Activated T-cell treated with anti-CD3 and anti-CD28 coated beads for 4 hours (primary cell): ENCODE results near the gene TSPAN4.

Experiments
- DNase-seq: peaks from one replicate; pipeline ENCODE4 v3.0.0-alpha.2; 2020

Gene TSPAN4

GRCh38 chr11:824942-825341, 17.7 kb upstream of the TSPAN4 start:
- no peak for DNase-seq

- no peak for DNase-seq
Observed at GRCh38 chr11:825366-826226, 17.1 kb upstream of the TSPAN4 start.

DNA sequence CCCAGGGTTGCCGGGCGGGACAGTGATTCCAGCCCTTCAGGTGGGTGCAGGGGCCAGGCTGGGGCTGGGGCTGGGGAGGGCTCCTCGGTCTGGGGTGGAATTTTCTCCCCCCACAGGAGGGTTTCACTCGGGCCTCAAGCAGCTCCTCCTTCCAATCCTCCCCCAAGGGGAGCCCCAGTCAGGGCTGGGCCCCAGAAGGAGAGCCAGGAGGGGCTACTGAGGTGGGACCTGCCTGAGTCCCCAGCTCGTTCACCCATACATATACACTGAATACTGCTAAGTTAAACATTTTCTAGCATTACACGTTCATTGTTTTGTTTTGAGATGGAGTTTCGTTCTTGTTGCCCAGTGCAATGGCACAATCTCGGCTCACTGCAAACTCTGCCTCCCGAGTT, 16.4 kb upstream of the TSPAN4 start:
- no peak for DNase-seq

DNA sequence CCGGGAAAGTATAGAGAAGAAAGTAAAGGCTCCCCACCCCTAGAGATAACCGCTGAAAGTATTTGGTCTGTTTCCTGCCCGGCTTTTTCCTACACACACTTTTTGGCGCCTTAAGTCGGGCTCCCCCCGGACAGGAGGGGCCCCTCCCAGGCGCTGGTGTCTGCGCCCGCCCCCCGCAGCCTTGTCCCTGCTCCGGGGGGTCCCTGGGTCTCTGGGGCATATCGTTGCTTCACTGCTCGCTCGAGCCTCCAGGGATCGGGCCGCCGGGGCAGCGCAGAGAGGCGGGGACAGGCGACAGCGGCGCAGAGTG, 15.9 kb upstream of the TSPAN4 start:
- no peak for DNase-seq

DNA sequence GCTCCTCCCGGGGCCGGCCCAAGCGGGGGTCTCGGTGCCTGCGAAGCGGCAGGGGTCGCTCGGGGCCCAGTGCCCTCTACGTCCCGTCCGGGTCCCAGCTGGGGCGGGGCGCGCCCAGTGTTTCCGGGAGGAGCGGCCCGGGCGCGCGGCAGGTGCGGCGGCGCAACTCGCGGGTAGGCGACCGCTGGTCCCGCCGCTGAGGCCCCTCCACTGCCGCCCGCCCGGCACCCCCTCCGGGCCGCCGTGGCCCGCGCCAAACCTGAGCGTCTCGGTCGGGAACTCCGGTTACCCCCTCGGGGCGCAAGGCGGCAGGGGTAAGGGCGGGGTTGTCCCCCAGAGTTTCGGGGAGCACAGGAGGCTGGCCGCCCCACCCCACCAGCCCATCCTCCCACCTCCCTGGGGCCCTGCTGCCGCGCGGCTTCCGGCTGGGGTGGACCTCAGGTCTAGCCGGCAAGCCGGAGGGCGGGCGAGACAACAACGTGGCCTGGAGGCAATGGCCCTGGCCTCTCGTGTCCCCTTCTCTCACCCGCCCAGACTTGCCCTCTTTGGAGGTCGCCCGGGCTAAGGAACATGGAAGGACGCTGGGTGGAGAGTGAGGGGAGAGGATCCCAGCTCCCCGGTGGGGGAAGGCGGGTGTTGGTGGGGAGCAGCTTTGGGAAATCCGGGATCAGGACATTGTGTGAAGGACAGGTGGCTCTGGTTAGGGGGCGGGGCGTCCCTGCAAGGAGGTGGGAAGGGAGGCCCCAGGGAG, 15.3 kb upstream of the TSPAN4 start:
- DNase-seq: no peak

DNA sequence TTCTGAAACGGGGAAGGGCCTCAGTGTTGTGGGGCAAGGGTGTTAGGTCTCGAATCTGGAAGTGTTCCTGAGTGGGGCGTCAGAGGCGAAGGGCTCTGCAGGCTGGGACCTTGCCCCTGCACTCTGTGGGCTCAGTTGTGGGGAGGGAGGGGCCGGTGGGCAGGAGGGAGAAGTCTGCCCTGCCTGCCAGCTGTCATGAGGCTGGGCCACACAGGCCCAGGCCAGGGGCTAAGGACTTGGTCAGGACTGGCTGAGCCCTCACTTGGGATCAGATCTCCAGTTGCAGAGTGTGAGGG, 14.8 kb upstream of the TSPAN4 start, which contains the start of gene CRACR2B:
TSS of gene CRACR2B (plus strand) at position 23 of the 296 bp plus-strand sequence. CDS start 689 bp downstream, outside the sequence.
- no peak for DNase-seq

DNA sequence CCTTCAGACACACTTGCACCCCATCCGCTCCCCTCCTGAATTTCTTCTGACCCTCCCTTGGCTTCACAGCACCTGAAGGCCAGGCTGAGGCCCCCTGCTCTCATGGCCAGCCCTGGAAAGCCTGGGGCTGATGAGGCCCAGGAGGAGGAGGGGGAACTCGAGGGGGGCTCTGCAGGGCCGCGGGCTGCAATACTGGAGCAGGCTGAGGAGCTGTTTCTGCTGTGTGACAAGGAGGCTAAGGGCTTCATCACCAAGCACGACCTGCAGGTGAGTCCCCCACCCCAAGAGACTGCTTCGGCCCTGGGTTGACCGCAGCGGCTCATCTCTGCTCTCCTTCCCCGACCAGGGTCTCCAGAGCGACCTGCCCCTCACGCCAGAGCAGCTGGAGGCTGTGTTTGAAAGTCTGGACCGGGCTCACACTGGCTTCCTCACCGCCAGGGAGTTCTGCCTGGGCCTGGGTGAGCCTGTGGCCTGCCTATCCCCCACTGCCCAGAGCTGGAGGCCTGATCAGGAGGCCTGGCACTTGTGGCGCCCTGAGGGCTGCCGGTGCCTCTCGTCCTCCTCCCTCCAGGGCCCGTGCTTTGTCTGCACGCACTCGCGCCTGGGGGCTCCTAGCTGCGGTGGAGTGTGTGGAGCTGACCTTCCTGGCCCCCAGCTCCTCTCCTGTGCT, 14.0 kb upstream of the TSPAN4 start:
- no peak for DNase-seq

GRCh38 chr11:829176-829846, 13.3 kb upstream of the TSPAN4 start:
- no peak for DNase-seq

DNA sequence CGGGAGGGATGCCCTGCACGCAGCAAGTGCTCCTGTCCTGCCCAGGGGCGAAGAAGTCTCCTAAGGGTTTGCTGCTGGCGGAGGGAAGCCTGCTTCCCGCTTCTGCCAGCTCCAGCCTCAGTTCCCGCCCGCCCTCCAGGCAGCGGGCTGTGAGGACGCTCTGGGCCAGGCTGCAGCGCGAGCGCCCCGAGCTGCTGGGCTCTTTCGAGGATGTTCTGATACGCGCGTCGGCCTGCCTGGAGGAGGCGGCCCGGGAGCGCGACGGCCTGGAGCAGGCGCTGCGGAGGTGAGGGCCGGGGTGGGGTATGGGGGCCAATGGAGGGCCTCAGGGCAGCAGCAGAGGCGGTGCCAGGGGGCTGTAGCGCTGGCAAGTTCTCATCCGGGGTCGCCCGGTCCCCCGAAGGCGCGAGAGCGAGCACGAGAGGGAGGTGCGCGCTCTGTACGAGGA, 12.8 kb upstream of the TSPAN4 start:
- DNase-seq: no peak

DNA sequence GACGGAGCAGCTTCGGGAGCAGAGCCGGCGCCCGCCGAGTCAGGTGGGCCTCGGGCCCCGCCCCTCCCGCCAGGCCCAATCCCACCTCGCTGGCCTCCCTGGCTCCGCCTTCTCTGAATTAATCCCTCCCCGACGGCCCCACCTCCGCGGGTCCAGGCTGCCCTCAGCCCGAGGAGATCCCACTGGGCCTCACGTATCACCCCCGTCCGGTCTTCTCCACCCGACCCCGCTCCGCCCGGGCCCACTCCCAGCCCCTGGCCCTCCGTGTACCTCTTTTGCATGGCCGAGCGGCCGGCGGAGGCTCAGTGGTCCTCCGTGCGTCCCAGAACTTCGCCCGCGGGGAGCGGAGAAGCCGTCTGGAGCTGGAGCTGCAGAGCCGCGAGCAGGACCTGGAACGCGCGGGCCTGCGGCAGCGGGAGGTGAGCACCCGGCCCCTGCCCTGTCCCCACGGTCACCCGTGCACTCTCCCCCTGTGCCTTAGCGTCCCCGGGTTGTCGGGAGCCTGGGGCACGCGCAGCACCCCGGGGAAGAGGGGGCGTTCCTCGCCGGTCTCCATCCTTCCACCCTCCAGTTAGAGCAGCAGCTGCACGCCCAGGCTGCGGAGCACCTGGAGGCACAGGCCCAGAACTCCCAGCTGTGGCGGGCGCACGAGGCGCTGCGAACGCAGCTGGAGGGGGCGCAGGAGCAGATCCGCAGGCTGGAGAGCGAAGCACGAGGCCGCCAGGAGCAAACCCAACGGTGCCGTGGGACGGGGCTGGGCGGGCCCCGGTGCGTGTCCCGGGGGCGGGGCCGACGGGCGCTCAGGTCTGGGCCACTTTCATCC, 12.1 kb upstream of the TSPAN4 start:
- DNase-seq: no peak

DNA sequence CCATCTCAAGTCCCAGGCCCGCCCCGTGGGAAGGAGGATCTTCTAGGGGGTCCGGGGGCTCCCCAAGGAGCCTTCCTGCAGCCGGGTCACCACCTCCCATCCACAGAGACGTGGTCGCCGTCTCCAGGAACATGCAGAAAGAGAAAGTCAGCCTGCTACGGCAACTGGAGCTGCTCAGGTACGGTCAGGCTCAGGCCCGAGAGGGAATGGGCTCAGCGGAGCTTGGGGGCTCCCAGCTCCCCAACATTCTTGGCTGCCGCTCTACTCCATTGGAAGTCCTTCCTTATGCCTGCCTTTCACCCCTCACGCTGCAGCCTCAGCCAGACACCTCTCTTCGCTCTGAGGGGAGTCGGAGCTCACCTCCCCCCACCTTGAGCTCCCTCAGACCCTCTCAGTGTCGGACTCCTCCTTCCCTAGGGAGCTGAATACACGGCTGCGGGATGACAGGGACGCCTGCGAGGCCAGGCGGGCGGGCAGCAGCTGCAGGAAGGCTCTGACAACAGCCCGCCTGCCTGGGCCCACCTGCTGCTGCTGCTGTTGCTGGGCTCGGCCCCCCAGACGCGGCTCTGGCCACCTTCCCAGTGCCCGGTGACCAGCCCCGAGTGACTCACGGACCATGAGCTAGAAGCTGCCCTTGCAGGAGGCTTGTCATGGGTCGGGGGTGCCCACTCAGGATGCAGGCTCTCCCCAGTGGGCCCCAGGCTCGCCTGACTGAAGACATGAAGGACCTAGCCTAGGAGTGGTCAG, 11.4 kb upstream of the TSPAN4 start:
- no peak for DNase-seq

GRCh38 chr11:831961-832528, 10.6 kb upstream of the TSPAN4 start:
- DNase-seq: no peak

GRCh38 chr11:832529-833113, 10.0 kb upstream of the TSPAN4 start, which contains the start of gene CD151:
CD151 (plus strand) TSS chr11:832952; CDS start chr11:836070, 3,118 bp downstream.
- DNase-seq: no peak

DNA sequence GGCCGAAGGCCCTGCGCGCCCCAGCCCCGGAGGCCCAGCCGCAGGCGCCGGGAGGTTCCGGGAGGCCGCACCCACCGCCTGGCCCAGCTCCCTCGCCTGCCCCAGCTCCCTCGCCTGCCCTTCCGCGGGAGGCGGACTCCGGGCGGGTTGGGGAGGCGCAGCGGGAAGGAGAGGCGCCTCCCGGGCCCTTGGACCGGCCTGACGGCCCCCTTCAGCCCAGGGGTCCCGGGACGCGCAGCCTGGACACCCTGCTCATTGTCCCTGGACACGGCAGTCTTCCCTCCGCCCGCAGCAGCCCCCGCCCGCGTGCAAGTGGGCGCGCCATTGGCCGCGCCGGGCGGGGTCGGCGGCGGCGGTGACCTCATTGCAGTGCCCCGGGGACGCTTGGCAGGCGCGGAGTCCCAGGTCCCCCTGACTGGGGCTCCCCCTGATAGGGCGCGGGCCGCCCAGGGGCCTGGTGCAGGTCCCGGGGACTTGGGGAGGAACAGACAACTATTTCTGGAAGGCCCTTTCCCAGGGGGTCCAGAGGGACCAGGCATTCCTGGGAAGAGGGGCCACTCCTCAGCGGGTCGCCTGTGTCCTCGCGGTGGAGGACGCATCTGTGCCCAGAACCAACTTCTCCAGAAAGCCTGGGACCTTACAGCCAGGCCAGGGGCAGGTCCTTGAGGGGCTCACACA, 9.4 kb upstream of the TSPAN4 start:
- no peak for DNase-seq

GRCh38 chr11:833849-834311, 8.8 kb upstream of the TSPAN4 start:
- no peak for DNase-seq

DNA sequence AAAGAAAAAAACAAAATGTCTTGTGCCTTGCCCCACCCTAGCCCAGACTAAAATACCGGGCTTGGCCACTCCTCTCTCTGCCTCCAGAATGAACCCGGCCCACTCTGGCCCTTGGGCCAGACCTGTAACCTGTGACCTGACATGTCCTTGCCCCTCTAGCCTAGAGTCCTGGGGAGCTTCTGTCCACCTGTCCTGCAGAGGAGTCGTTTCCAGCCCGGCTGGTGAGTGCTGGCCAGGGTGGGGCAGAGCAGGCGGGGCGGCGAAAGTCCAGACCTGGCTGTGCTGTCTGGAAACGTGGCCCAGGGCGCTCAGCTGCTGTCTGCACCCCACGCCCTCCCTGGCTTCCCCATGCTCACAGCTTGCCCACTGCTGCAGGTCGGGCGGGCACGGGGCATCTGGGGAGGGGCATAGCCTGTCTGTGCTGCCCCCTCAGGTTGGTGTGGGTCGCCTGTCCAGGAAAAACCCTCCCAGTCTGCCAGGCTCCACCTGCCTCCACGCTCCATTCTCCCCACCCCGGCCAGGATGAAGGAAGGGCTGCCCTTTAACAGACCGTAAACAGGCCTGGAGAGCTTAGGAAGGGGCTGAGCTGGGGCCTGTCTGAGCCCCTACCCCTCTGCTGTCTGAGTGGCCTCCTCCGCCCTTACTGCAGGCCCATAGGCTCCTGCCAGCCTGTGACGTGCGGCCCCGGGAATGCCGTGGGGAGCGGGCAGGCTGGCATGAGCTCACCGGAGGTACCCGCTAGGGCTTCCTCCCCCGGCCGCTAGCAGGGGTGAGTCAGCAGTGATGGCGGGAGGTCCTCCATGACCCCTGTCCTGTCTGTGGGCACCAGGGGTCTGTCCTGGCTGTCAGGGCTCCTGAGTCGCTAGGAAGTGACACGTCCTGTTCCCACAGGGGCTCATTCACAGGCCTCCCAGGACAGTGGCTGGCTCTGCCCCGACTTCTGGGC, 8.0 kb upstream of the TSPAN4 start:
- no peak for DNase-seq

DNA sequence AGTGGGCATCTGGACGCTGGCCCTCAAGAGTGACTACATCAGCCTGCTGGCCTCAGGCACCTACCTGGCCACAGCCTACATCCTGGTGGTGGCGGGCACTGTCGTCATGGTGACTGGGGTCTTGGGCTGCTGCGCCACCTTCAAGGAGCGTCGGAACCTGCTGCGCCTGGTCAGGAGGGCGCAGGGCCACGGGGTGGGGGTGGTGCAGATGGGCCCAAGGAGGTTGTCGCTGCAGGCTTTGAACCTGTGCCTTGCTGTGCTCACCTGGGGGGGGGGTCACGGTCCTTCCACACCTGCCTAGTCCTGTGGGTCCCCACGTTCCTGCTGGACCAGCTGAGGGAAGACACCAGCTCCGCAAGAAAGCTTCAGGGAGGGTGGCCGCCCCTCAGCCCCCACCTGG, 6.4 kb upstream of the TSPAN4 start:
- no peak for DNase-seq

DNA sequence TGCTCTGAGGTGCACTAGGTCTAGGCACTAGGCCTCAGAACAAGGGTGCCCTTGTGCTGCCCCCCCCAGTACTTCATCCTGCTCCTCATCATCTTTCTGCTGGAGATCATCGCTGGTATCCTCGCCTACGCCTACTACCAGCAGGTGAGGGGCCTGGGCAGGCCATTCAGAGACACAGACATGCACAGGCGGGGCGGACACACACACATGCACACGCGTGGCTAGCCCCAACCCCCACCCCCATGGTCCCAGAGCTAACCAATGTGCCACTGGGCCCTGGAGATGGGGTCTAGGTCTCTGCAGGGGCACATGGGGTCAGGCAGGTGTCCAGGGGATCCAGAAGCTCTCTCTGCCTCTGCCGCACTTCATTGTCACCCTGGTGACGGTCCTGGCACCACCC, 6.0 kb upstream of the TSPAN4 start:
- DNase-seq: no peak
